ENCODE results near the gene SLIT3.

GRCh38 chr5:169341556-169341955, 40.6 kb upstream of the SLIT3 start:
- TF ChIP-seq POLR2AphosphoS5 (IDR thresholded peaks at IDR 0.05; ENCODE audit: low read depth) (no peak), CTCF (IDR thresholded peaks at IDR 0.05; ENCODE audit: insufficient read depth, low read length) (no peak)
